SIG-M5 treated with dmso at 0.1 percent for 504 hours (cell line): ENCODE data around the gene ZNF76.

Experiments used
- DNase-seq: peaks from one replicate; lab custom pipeline; 2025; ENCODE audit not compliant: unreplicated experiment; lab: John Stamatoyannopoulos, UW

Gene ZNF76

GRCh38 chr6:35265523-35265922, 6.0 kb downstream of the ZNF76 start:
- DNase-seq: no peak

- DNase-seq: no peak
Measured at GRCh38 chr6:35267446-35267845, 7.9 kb downstream of the ZNF76 start.

- DNase-seq: no peak
Measured at GRCh38 chr6:35267897-35268296, 8.4 kb downstream of the ZNF76 start.

- DNase-seq: no peak
Measured at GRCh38 chr6:35272005-35272404, 12.5 kb downstream of the ZNF76 start.

GRCh38 chr6:35273822-35274559, 14.5 kb downstream of the ZNF76 start:
- DNase-seq: no peak

GRCh38 chr6:35275744-35276260, 16.3 kb downstream of the ZNF76 start:
- DNase-seq: no peak

- DNase-seq: no peak
Measured at GRCh38 chr6:35278708-35279107, 19.2 kb downstream of the ZNF76 start.

GRCh38 chr6:35280903-35281302, 21.4 kb downstream of the ZNF76 start:
- no peak for DNase-seq

- DNase-seq: peak; percentile 24
Measured at GRCh38 chr6:35282472-35282871, 22.9 kb downstream of the ZNF76 start.

- no peak for DNase-seq
Measured at GRCh38 chr6:35283361-35283760, 23.8 kb downstream of the ZNF76 start.

- no peak for DNase-seq
Measured at GRCh38 chr6:35287671-35288396, 28.3 kb downstream of the ZNF76 start.

GRCh38 chr6:35288834-35289233, 29.3 kb downstream of the ZNF76 start:
- DNase-seq: no peak

- DNase-seq: no peak
Measured at GRCh38 chr6:35291491-35291890, 32.0 kb downstream of the ZNF76 start.

- DNase-seq: no peak
Measured at GRCh38 chr6:35292494-35292893, 33.0 kb downstream of the ZNF76 start.

GRCh38 chr6:35293681-35294080, 34.1 kb downstream of the ZNF76 start:
- DNase-seq: no peak

GRCh38 chr6:35294308-35294945, 34.9 kb downstream of the ZNF76 start:
- peak; percentile 15 for DNase-seq

- DNase-seq: no peak
Measured at GRCh38 chr6:35295036-35295435, 35.5 kb downstream of the ZNF76 start.

- no peak for DNase-seq
Measured at GRCh38 chr6:35295521-35296315, 36.2 kb downstream of the ZNF76 start.

GRCh38 chr6:35296931-35297600, 37.5 kb downstream of the ZNF76 start:
- DNase-seq: peak; percentile 67
